ENCODE data around the gene PSMD12.
"Not testable (repeated sequence)": the region's sequence is repeated elsewhere in the genome, so short reads cannot be mapped to it uniquely, and the experiment has no call there.

PSMD12 gene

DNA sequence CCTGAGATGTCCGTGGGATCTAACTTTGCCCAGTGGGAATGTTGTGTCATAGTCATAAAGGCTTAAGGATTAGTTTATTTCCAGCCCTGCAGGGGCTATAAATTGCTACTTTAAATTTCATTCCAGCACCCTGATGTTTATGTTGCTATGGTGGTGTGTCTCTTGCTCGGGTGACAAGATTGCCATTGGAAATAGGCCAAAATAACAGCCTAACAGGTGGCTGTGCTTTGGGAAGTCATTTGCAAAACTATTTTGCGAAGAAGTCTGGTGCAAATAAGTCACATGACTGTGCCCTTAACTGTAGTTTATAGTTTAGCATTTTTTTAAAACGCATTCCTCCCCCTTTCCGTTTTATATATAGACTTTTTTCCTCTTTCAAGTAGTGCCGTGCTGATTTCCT, 33.8 kb upstream of the PSMD12 start:
- no peak for DNase-seq (ENCODE audit: low read depth in 1 of 2, low spot score in 1 of 2)
- in situ Hi-C loops (cut with HindIII; ENCODE audit: low pct_unique_long_range_greater_than_20kb, low sequenced_read_pairs): no loop called here
- no peak for TF ChIP-seq JUND (IDR thresholded peaks at IDR 0.05; ENCODE audit: low read depth)

DNA sequence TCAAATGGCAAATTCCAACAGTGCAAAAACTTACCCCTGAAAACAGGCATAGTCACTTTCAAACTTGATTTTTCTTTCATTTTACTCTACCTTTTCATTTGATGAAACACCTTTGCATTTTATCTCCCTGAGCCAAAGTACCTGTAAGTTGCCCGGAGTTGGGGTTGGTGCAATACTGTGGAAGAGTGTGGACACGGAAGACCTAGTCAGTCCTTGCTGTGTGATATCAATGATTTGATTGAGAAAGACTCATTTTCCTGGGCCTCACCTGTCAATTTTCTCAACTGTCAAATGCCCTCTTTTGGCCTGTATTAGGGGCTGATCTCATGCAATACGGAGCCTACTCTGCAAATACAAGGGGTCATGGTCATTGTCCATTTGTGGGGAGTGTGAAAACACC, 33.3 kb upstream of the PSMD12 start:
- TF ChIP-seq JUND (IDR thresholded peaks at IDR 0.05; ENCODE audit: low read depth): no peak
- in situ Hi-C loops (cut with HindIII; ENCODE audit: low pct_unique_long_range_greater_than_20kb, low sequenced_read_pairs): no loop called here
- no peak for DNase-seq (ENCODE audit: low read depth in 1 of 2, low spot score in 1 of 2)

- DNase-seq (ENCODE audit: low read depth in 1 of 2, low spot score in 1 of 2): no peak
- in situ Hi-C loops (cut with HindIII; ENCODE audit: low pct_unique_long_range_greater_than_20kb, low sequenced_read_pairs): no loop called here
- TF ChIP-seq JUND (IDR thresholded peaks at IDR 0.05; ENCODE audit: low read depth): no peak
Measured at GRCh38 chr17:67393809-67394397, 27.5 kb upstream of the PSMD12 start.

GRCh38 chr17:67392111-67392510, 25.7 kb upstream of the PSMD12 start:
- DNase-seq (ENCODE audit: low read depth in 1 of 2, low spot score in 1 of 2): no peak
- in situ Hi-C loops (cut with HindIII; ENCODE audit: low pct_unique_long_range_greater_than_20kb, low sequenced_read_pairs): no loop called here
- no peak for TF ChIP-seq JUND (IDR thresholded peaks at IDR 0.05; ENCODE audit: low read depth)

DNA sequence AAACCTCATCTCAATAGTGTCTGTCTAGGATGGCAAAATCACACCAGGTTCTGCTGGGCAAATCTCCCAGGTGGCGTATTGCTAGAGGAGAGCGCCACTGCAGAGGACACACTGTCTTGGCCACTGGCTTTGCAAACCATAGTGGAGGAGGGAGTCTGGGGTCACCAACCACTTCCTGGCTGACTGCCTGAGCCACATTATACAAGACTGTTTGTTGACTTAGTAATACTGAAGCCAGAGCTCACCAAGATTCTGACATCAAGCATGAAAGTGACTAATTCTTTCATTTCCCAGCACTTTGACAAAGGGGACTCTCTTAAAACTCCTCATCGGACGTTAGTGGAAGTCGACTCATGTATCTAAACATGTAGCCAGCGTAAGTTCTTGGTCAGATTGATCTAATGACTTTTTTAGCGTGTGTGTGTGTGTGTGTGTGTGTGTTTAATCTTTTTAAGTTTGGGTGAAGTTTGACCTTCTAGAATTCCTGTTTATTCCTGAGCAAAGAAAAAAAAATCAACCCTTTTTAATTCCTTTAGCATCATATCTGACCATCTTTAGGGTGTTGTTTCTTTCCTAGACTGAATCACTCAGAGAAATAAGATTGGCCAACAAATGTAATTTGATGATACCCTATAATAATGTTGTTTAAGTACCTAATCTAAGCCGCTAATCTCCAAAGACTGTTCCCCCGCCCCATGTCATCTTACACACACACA, 24.4 kb upstream of the PSMD12 start:
- in situ Hi-C loops (cut with HindIII; ENCODE audit: low pct_unique_long_range_greater_than_20kb, low sequenced_read_pairs): no loop called here
- no peak for TF ChIP-seq JUND (IDR thresholded peaks at IDR 0.05; ENCODE audit: low read depth)
- peak in 1 of 2 experiments; percentile 57 for DNase-seq (ENCODE audit: low read depth in 1 of 2, low spot score in 1 of 2)

GRCh38 chr17:67390006-67390645, 23.7 kb upstream of the PSMD12 start:
- TF ChIP-seq JUND (IDR thresholded peaks at IDR 0.05; ENCODE audit: low read depth): no peak
- peak in 1 of 2 experiments; percentile 47 for DNase-seq (ENCODE audit: low read depth in 1 of 2, low spot score in 1 of 2)
- in situ Hi-C loops (cut with HindIII; ENCODE audit: low pct_unique_long_range_greater_than_20kb, low sequenced_read_pairs): no loop called here

GRCh38 chr17:67388986-67389385, 22.6 kb upstream of the PSMD12 start:
- DNase-seq (ENCODE audit: low read depth in 1 of 2, low spot score in 1 of 2): no peak
- TF ChIP-seq JUND (IDR thresholded peaks at IDR 0.05; ENCODE audit: low read depth): no peak
- in situ Hi-C loops (cut with HindIII; ENCODE audit: low pct_unique_long_range_greater_than_20kb, low sequenced_read_pairs): no loop called here

- DNase-seq (ENCODE audit: low read depth in 1 of 2, low spot score in 1 of 2); in situ Hi-C loops (cut with HindIII; ENCODE audit: low pct_unique_long_range_greater_than_20kb, low sequenced_read_pairs): not testable (repeated sequence)
Measured at GRCh38 chr17:67388536-67388935, 22.2 kb upstream of the PSMD12 start.

DNA sequence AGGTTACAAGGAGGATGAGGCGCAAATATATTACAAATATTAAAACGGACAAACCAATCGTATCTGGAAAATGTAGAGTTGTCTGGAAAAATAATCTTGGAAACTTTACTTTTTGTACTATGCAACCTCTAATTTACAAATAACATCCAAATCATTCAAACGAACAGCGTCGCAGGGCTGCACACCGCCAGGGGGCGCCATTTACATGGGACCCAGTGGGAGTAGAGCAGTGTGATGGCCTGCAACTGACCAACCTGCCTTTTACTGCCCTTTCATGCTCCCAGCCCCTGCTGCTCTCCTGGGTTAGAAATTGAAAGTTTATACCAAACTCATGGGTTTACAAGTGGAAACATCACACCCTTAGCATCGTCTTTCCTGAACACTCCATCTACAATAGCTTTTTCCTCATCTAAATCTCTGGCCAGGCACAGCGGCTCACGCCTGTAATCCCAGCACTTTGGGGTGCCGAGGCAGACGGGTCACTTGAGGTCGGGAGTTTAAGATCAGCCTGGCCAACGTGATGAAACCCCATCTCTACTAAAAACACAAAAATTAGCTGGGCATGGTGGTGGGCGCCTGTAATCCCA, 20.7 kb upstream of the PSMD12 start:
- in situ Hi-C loops (cut with HindIII; ENCODE audit: low pct_unique_long_range_greater_than_20kb, low sequenced_read_pairs): no loop called here
- no peak for TF ChIP-seq JUND (IDR thresholded peaks at IDR 0.05; ENCODE audit: low read depth)
- DNase-seq (ENCODE audit: low read depth in 1 of 2, low spot score in 1 of 2): peak in 1 of 2 experiments; percentile 72

- in situ Hi-C loops (cut with HindIII; ENCODE audit: low pct_unique_long_range_greater_than_20kb, low sequenced_read_pairs): no loop called here
- no peak for DNase-seq (ENCODE audit: low read depth in 1 of 2, low spot score in 1 of 2)
Measured at GRCh38 chr17:67385122-67385988, 19.0 kb upstream of the PSMD12 start.

GRCh38 chr17:67381929-67382257, 15.5 kb upstream of the PSMD12 start:
- no peak for TF ChIP-seq JUND (IDR thresholded peaks at IDR 0.05; ENCODE audit: low read depth)
- no peak for DNase-seq (ENCODE audit: low read depth in 1 of 2, low spot score in 1 of 2)

More at GRCh38 chr17:67385122-67385988, 19.0 kb upstream of the PSMD12 start:
- TF ChIP-seq JUND (IDR thresholded peaks at IDR 0.05; ENCODE audit: low read depth): no peak

DNA sequence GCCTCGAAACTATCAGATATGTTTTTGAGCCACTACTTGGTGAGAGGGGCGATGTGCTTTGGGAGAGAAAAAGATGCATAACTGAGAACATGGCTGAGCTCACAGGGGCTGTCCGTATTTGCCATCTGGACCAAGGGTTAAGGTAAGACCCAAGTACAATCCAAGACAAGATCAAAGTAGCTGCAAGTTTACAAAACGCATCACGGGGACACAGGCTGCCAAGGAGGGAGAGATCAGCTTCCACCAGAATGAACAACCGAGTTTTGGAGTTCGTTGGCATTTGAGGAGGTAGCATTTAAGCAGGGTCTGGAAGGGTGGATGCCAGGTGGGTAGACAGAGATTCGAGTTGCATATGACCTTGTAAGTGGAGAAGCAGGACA, 12.9 kb upstream of the PSMD12 start:
- in situ Hi-C loops (cut with HindIII; ENCODE audit: low pct_unique_long_range_greater_than_20kb, low sequenced_read_pairs): no loop called here
- DNase-seq (ENCODE audit: low read depth in 1 of 2, low spot score in 1 of 2): no peak
- TF ChIP-seq JUND (IDR thresholded peaks at IDR 0.05; ENCODE audit: low read depth): no peak

More at GRCh38 chr17:67381929-67382257, 15.5 kb upstream of the PSMD12 start:
- in situ Hi-C loops (cut with HindIII; ENCODE audit: low pct_unique_long_range_greater_than_20kb, low sequenced_read_pairs): no loop called here
